Nucleus accumbens (tissue), 56 donors: ENCODE results near the gene MAGI2.
A peak's percentile ranks its signal among the peaks of the same experiment; 100 is the strongest.
"Not testable (repeated sequence)": the region's sequence is repeated elsewhere in the genome, so short reads cannot be mapped to it uniquely, and the experiment has no call there.

ENCODE experiments used
- DNase-seq, 56 donors: peaks; one replicate each; lab custom pipeline; 2025; lab: John Stamatoyannopoulos, UW

Gene MAGI2

GRCh38 chr7:78013386-78013785 lies 1440.1 kb downstream of the MAGI2 start:
- no peak for DNase-seq

GRCh38 chr7:78011642-78012041 lies 1441.8 kb downstream of the MAGI2 start:
- no peak for DNase-seq

GRCh38 chr7:78007231-78007630 lies 1446.2 kb downstream of the MAGI2 start:
- no peak for DNase-seq

- DNase-seq: no peak
These were observed 1447.3 kb downstream of the MAGI2 start for GRCh38 chr7:78006063-78006755.

- no peak for DNase-seq
These were observed 1450.8 kb downstream of the MAGI2 start for GRCh38 chr7:78002715-78003114.

- no peak for DNase-seq
These were observed 1451.4 kb downstream of the MAGI2 start for GRCh38 chr7:78002021-78002420.

- not testable (repeated sequence) for DNase-seq
These were observed 1454.3 kb downstream of the MAGI2 start for GRCh38 chr7:77999168-77999567.

- no peak for DNase-seq
These were observed 1457.8 kb downstream of the MAGI2 start for GRCh38 chr7:77995717-77996116.

GRCh38 chr7:77993838-77994237 lies 1459.6 kb downstream of the MAGI2 start:
- DNase-seq: no peak

GRCh38 chr7:77991656-77992055 lies 1461.8 kb downstream of the MAGI2 start:
- DNase-seq: no peak

GRCh38 chr7:77989981-77990566 lies 1463.4 kb downstream of the MAGI2 start:
- peak in 1 of 56 donors; percentile 1 for DNase-seq

- DNase-seq: no peak
These were observed 1467.5 kb downstream of the MAGI2 start for GRCh38 chr7:77985974-77986339.

- no peak for DNase-seq
These were observed 1468.1 kb downstream of the MAGI2 start for GRCh38 chr7:77985232-77985973.

GRCh38 chr7:77983973-77984372 lies 1469.5 kb downstream of the MAGI2 start:
- DNase-seq: no peak

GRCh38 chr7:77982926-77983550 lies 1470.4 kb downstream of the MAGI2 start:
- no peak for DNase-seq

- DNase-seq: peak in 1 of 56 donors; percentile 15
These were observed 1473.3 kb downstream of the MAGI2 start for GRCh38 chr7:77980087-77980713.

GRCh38 chr7:77979219-77979618 lies 1474.2 kb downstream of the MAGI2 start:
- DNase-seq: no peak

GRCh38 chr7:77975672-77976480 lies 1477.6 kb downstream of the MAGI2 start:
- no peak for DNase-seq

GRCh38 chr7:77971726-77972125 lies 1481.7 kb downstream of the MAGI2 start:
- no peak for DNase-seq

- no peak for DNase-seq
These were observed 1486.0 kb downstream of the MAGI2 start for GRCh38 chr7:77967429-77967828.
